RWPE2 (cell line): ENCODE results near the gene SEMA4B.
A peak's percentile ranks its signal among the peaks of the same experiment; 100 is the strongest.

ENCODE experiments used
- ATAC-seq: fragments of 200-7000 bp; cut with Tn5 transposase; 3 replicates; pipeline ENCODE4 v1.9.1; 2021; ENCODE audit warnings: low read depth
- DNase-seq: peaks from one replicate; pipeline ENCODE4 v3.0.0-alpha.2; 2020; ENCODE audit warnings: low spot score
- H3K27ac ChIP-seq: fragments of 450-650 bp; 2 replicates; pipeline ENCODE4 v1.5.1; 2017; ENCODE audit warnings: mild to moderate bottlenecking; ENCODE audit not compliant: poor library complexity, severe bottlenecking
- H3K27me3 ChIP-seq: fragments of 250-450 bp; sonication (Bioruptor Pico); 2 replicates; pipeline ENCODE4 v1.5.1; 2021; ENCODE audit warnings: mild to moderate bottlenecking, moderate library complexity; ENCODE audit not compliant: insufficient read depth, poor library complexity, severe bottlenecking
- H3K36me3 ChIP-seq: fragments of 250-450 bp; sonication (Bioruptor Pico); 2 replicates; pipeline ENCODE4 v1.5.1; 2020; ENCODE audit warnings: low read depth, mild to moderate bottlenecking, moderate library complexity
- H3K4me1 ChIP-seq: fragments of 250-450 bp; sonication (Bioruptor Pico); 2 replicates; pipeline ENCODE4 v1.5.1; 2021; ENCODE audit warnings: mild to moderate bottlenecking, moderate library complexity; ENCODE audit not compliant: insufficient read depth, poor library complexity, severe bottlenecking
- H3K4me3 ChIP-seq: fragments of 250-450 bp; sonication (Bioruptor Pico); 2 replicates; pipeline ENCODE4 v1.5.1; 2021; ENCODE audit warnings: mild to moderate bottlenecking, moderate library complexity; ENCODE audit not compliant: severe bottlenecking
- H3K9me3 ChIP-seq: fragments of 250-450 bp; sonication (Bioruptor Pico); 2 replicates; pipeline ENCODE4 v1.5.1; 2021; ENCODE audit warnings: mild to moderate bottlenecking, moderate library complexity; ENCODE audit not compliant: severe bottlenecking
- TF ChIP-seq, protein P1 (sequence below): fragments of 450-650 bp; IDR thresholded peaks from one replicate; pipeline ENCODE4 v1.5.1; 2017; ENCODE audit warnings: mild to moderate bottlenecking, moderate library complexity; ENCODE audit not compliant: poor library complexity, severe bottlenecking

The SEMA4B gene

GRCh38 chr15:90219421-90220141 is 18.5 kb downstream of the SEMA4B start:
- Histone ChIP-seq H3K9me3 (no peaks in the 10 kb centered on the region), H3K4me1 (no peaks in the 10 kb centered on the region), H3K27me3 (no peaks in the 10 kb centered on the region), H3K4me3 (no peak overlapping the region), H3K27ac (peak overlapping the region; percentile 6), H3K36me3 (peaks cover 100% of the 10 kb centered on the region)
- TF ChIP-seq, protein P1, sequence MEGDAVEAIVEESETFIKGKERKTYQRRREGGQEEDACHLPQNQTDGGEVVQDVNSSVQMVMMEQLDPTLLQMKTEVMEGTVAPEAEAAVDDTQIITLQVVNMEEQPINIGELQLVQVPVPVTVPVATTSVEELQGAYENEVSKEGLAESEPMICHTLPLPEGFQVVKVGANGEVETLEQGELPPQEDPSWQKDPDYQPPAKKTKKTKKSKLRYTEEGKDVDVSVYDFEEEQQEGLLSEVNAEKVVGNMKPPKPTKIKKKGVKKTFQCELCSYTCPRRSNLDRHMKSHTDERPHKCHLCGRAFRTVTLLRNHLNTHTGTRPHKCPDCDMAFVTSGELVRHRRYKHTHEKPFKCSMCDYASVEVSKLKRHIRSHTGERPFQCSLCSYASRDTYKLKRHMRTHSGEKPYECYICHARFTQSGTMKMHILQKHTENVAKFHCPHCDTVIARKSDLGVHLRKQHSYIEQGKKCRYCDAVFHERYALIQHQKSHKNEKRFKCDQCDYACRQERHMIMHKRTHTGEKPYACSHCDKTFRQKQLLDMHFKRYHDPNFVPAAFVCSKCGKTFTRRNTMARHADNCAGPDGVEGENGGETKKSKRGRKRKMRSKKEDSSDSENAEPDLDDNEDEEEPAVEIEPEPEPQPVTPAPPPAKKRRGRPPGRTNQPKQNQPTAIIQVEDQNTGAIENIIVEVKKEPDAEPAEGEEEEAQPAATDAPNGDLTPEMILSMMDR, result peak; percentile 78
- ATAC-seq, result peak; percentile 43
- no peak for DNase-seq

DNA sequence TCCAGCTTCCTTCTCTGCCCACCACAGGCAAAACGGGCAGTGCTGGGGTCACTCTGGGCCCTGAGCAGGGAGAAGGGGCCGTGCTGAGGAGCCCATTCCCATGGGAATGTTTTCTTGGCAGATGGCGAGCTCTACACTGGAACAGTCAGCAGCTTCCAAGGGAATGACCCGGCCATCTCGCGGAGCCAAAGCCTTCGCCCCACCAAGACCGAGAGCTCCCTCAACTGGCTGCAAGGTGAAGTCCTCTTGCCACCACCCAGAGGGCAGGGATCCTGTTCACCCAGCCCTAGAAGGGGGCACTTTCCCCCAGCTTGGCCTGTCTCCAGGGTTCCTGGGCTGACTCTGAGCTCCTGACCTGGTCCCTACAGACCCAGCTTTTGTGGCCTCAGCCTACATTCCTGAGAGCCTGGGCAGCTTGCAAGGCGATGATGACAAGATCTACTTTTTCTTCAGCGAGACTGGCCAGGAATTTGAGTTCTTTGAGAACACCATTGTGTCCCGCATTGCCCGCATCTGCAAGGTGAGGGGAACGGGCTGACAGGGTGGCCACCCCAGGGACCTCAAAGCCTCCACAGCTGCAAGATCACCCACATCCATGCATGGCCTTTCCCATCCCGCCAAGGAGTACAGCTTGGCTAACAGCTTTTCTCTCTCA is 20.2 kb downstream of the SEMA4B start:
- ATAC-seq (peak; percentile 61), DNase-seq (no peak)
- H3K36me3 ChIP-seq, result peaks cover 100% of the 10 kb centered on the region
- TF ChIP-seq, protein P1, result peak; percentile 84
- H3K4me3 ChIP-seq, result no peak overlapping the region
- no peaks in the 10 kb centered on the region for H3K27me3 ChIP-seq
- H3K9me3 ChIP-seq, result no peaks in the 10 kb centered on the region
- no peaks in the 10 kb centered on the region for H3K4me1 ChIP-seq
- no peak overlapping the region for H3K27ac ChIP-seq

DNA sequence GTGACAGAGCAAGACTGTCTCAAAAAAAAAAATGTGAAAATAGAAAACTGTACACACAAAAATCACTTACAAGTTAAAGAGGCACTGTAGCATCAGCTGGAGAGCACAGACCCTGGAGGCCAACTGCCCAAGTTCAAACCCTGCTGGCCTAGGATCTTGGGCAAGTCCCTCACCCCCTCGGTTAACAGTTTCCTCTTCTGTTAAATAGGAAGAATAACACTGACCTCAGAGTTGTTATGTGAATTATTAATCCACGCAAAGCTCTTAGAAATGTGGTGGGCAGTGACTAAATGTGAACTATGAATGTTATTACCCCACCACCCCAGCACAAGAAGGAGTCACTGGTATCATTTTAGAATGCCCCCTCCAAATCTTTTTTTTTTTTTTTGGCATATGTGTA is 21.4 kb downstream of the SEMA4B start:
- Histone ChIP-seq H3K27ac (no peak overlapping the region), H3K9me3 (no peaks in the 10 kb centered on the region), H3K4me3 (no peak overlapping the region), H3K27me3 (no peaks in the 10 kb centered on the region), H3K36me3 (peaks cover 100% of the 10 kb centered on the region), H3K4me1 (no peaks in the 10 kb centered on the region)
- ATAC-seq, result no peak
- no peak for DNase-seq
- TF ChIP-seq, protein P1, result no peak

DNA sequence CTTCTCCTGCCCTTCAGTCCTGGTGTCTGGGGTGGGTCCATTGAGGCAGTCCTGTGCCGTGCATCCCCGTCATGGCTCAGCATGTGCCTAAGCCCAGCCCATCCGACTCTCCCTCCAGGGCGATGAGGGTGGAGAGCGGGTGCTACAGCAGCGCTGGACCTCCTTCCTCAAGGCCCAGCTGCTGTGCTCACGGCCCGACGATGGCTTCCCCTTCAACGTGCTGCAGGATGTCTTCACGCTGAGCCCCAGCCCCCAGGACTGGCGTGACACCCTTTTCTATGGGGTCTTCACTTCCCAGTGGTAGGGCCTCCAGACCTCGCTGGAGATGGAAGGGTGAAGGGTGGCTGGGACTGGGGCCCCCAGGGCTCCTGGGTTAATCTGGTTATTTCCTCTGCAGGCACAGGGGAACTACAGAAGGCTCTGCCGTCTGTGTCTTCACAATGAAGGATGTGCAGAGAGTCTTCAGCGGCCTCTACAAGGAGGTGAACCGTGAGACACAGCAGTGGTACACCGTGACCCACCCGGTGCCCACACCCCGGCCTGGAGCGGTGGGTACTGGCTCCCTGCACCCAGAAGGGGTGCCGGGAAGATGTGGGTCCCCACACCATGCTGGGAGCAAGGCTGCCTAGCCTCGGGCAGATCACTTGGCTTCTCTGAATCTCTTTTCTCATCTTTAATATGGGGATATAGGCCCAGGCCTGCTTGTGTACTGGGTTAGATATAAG is 22.5 kb downstream of the SEMA4B start:
- H3K9me3 ChIP-seq, result no peaks in the 10 kb centered on the region
- TF ChIP-seq, protein P1, result no peak
- H3K27me3 ChIP-seq, result no peaks in the 10 kb centered on the region
- H3K4me3 ChIP-seq, result no peak overlapping the region
- H3K27ac ChIP-seq, result no peak overlapping the region
- DNase-seq, result no peak
- H3K36me3 ChIP-seq, result peaks cover 100% of the 10 kb centered on the region
- no peak for ATAC-seq
- H3K4me1 ChIP-seq, result no peaks in the 10 kb centered on the region
